ENCODE data around the gene PLA2G2F.

DNA sequence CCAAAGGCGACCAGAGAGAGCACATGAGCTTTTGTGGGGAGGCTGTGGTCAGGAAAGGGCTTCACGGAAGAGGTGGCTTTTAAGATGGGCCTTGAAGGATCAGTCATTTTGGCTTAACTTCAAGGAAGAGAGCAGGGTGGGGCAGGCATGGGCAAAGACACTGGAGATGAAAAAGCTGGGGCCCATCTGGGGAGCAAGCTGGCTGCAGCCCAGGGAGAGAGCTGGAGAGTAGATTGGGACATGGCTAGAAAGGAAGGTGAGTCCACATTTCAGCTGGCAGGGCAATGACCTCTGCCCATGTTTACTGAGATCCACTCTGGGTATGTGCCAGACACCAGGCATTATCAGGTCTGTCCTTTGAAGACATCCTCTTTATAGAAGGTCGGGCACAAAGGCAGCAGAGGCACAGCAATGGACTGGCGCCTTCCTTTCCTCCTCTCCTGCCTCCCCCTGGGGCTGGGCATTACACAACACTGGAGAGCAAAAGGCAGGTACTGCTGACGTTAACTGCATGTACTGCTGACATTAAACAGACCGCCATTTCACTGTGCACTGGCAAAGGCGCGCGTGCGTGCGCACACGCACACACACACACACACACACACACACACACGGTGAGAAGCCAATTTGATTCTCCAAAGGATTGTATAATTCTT is 44.6 kb downstream of the PLA2G2F start:
- TF ChIP-seq, protein P1, sequence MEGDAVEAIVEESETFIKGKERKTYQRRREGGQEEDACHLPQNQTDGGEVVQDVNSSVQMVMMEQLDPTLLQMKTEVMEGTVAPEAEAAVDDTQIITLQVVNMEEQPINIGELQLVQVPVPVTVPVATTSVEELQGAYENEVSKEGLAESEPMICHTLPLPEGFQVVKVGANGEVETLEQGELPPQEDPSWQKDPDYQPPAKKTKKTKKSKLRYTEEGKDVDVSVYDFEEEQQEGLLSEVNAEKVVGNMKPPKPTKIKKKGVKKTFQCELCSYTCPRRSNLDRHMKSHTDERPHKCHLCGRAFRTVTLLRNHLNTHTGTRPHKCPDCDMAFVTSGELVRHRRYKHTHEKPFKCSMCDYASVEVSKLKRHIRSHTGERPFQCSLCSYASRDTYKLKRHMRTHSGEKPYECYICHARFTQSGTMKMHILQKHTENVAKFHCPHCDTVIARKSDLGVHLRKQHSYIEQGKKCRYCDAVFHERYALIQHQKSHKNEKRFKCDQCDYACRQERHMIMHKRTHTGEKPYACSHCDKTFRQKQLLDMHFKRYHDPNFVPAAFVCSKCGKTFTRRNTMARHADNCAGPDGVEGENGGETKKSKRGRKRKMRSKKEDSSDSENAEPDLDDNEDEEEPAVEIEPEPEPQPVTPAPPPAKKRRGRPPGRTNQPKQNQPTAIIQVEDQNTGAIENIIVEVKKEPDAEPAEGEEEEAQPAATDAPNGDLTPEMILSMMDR (conservative IDR thresholded peaks at IDR 0.05; ENCODE audit: low read depth, low read length), result no peak
- TF ChIP-seq EZH2 (IDR thresholded peaks at IDR 0.05; ENCODE audit: borderline replicate concordance, low read depth, low read length, poor library complexity, severe bottlenecking), result no peak
